Measurements from ENCODE around the gene RNF220.

Gene RNF220

DNA sequence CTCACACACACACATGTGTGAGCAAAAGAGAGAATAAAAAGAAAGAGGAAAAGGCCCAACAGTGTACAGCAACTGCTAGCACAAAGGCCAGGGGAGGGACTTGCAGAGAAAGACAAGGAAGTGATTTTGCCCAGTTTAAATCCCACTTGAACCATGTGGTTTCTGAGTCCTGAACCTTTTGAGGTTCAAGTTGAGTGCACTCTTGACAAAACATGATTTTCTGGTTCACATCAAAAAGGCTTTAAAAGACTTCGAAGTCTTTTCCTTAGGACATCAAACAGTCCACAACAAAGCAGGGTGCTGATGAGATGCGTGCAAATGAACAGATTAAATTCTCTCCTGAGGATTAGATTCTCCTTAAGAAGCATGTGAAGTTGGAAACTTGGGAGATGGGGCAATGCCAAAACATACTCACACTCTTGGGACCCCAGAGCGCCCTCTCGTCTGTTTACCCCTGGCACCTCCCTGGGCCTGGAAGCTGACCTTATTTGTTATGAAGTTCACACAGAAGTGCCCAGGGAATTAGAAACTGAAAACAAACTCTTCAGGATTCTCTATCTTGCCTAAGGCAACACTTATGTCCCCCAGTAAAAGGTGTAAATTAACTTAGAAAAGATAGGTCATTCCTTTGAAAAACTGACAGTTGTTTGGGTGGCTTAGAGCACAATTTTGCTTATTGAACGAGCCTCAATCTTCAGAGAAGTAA lies 31.5 kb downstream of the RNF220 start:
- peak; percentile 18 to 23 for DNase-seq

GRCh38 chr1:44437107-44437716 lies 32.2 kb downstream of the RNF220 start:
- no peak for DNase-seq

GRCh38 chr1:44442791-44443190 lies 37.7 kb downstream of the RNF220 start:
- DNase-seq, result no peak

- DNase-seq, result peak; percentile 62 to 80
These were observed 42.2 kb downstream of the RNF220 start for GRCh38 chr1:44447051-44447810.

- DNase-seq, result no peak
These were observed 48.8 kb downstream of the RNF220 start for GRCh38 chr1:44453798-44454349.

GRCh38 chr1:44454704-44455103 lies 49.6 kb downstream of the RNF220 start:
- DNase-seq, result no peak

DNA sequence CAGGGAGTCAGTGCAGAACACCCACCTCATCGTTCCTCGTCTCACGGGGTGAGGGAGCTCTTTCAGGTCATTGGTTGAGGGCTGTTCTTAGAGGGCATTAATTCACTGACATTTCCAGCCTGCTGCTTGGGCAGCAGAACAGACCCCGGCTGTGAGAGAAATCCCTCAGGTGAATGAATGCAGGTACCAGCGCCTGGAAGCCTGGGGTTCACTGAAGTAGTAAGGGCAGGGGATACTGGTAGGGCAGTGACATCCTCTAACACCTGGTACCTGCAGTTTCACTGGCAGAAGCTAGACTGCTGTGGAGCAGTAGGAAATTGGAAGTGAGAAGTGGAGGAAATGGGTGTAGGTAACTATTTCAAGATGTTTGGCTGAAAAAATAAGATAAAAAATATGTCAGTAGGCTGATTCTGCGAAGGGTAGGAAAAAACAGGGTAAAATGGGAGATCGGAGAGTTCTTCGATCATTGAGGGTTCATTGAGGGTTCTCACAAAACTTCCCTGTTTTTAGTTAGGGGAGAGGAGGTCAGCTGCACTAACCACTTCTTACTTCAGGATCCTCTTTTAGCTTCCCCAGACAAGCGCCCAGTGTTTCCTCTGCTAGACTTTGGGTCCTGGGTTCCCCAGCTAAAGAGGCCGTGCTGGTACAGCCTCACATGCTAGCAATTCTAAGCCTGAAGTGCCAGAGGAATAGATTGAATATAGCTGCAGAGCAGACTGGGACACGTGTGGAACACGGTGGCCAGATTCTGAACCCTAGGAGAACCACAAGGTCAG lies 55.2 kb downstream of the RNF220 start:
- DNase-seq, result peak; percentile 82 to 87

DNA sequence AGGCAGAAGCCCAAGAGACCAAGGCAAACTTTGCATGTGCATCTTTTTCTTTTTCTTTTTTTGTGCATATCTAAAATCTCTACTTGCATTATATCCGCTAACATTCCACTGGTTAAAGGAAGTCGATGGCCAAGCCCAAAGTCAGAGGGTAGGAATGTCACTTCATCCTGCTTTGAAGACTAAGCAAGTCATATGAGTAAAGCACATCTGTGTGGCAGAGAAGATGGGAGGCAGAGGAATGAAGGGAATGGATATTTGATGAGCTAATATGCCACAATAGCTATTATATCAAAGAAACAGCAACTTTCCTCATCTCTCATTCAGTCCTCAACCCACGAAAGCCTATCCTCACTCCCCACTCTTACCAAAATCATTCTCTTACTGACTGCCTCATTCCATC lies 59.3 kb downstream of the RNF220 start:
- no peak for DNase-seq

GRCh38 chr1:44467566-44467965 lies 62.5 kb downstream of the RNF220 start:
- no peak for DNase-seq

DNA sequence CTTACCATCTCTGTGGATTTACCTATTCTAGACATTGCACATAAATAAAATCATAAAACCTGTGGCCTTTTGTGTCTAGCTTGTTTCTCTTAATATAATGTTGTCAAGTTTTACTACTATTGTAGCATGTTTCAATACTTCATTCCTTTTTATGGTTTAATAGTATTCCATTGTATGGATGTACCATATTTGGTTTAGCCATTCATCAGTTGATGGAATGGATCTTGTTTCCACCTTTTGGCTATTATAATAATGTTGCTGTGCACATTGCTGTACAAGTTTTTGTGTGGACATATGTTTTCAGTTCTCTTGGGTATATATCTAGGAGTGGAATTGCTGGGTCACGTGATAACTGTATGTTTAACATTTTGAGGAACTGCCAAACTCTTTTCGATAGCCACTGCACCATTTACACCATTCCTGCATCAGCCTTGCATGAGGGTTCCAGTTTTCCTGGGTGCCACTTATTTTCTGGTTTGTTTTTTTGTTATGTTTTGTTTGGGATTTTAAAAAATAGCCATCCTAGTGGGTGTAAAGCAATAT lies 66.9 kb downstream of the RNF220 start:
- DNase-seq, result no peak

GRCh38 chr1:44472620-44473525 lies 67.8 kb downstream of the RNF220 start:
- DNase-seq, result no peak

DNA sequence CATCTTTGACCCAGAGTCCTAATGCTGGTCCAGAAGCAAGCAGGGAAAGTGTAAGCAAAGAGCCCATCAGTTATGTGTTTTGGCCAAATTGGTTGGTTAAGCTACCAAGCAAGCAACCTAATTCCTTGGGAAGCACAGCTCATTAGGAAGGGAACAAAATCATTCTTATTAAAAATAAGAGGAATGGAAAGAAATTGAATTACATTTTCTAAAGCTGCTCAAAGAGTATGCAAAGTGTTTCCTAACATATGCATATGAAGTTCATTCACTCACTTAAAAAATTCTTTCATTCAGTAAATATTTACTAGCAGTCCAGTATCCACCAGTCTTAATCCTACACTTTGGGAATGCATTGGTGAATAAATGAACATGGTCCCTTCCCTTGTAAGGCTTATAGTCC lies 71.8 kb downstream of the RNF220 start:
- DNase-seq, result no peak

GRCh38 chr1:44481701-44482100 lies 76.6 kb downstream of the RNF220 start:
- DNase-seq, result no peak

- no peak for DNase-seq
These were observed 78.2 kb downstream of the RNF220 start for GRCh38 chr1:44483089-44483874.

DNA sequence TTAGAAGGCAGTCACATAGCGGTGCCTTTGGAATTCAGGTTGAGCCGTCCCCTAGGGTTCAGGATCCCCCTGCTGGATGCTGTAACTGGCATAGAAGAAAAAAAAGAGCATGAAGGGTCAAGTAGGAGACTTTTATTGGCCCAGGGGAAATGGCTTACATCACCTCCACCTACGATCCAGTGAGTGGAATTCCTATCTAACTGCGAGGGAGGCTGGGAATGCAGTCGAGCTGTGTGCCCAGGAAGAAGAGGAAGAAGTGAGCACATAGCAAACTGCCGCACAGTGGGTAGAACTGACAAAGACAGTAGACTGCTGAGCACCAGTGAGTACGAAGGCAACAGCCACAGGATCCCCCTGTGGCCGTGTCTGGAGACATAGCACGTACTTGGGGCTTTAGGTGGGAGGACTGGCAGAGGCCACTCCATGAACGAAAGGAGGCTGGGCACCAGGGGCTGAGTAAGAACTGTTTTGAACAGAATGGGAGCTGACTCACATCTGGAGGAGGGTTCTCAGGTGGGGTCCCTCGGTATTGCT lies 79.2 kb downstream of the RNF220 start:
- peak; percentile 37 to 69 for DNase-seq

DNA sequence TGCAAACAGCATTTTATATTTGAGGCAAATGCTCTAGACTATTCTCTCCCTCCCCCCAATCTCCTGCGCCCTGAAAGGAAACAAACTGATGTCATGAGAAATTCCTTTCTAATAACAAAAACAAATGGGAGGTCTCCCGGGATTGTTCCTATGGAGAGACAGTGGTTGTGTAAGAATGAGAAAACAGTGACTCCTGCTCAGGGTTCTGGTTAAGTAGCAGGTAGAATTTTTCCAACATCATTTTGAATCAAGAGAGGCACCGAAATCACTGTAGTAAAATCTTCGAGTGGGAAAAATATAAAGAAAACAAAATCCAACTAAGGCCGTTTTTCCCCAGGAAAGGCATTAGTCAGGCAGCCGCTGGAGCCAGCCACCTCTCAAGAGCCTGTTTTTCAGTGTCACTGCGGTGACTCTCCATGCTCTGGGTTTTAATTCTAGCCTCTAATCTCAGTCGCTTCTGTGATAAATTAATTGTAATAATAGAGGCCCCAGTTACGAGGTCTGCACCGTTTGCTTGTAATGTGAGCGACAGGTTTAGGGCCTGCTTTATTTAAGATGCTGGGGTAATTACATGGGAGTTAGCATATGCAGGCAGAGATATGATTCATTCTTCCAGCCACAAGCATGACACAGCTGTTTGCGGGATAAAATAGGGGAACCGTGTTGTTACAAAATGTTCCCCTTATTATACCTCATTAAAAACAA lies 80.3 kb downstream of the RNF220 start:
- peak; percentile 83 to 94 for DNase-seq

GRCh38 chr1:44485934-44486460 lies 80.9 kb downstream of the RNF220 start:
- no peak for DNase-seq

- DNase-seq, result no peak
These were observed 84.4 kb downstream of the RNF220 start for GRCh38 chr1:44489481-44489880.

DNA sequence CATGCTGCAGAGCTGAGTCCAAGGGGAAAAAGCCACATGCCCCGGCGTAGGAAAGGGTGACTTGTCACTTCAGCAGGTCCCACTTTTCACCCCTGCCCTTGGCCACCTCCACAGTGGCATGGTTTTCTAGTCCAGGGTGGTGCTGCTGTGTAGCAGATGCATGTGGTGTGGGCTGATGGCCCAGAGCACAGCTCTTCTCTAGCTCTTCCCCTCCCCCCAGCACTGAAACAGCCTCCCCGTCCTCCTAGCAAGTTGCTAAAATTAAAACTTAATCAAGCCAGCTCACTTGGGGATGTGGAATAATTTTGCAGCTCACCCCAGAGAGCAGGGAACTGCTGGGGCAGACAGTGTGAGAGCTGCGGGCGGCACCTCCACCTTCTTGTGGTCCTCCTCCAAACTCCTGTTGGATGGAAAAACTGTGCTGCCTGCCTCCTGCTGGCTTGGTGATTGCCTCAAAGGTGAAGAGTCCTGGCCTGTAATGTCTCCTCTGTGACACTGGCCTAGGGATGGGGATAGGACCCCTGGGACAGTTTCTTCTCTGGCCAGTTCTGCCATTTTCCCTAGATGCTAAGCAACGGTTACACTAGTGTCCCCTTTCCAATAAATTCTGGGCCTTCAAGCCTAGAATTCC lies 91.6 kb downstream of the RNF220 start:
- no peak for DNase-seq
